Right lobe of liver (tissue), 6 donors: ENCODE measurements around the gene PRKAA1. TPM values are rescaled to one million over a fixed set of nuclear protein-coding genes. Genes with fewer than 3 reads are reported as not detected.

Source experiments
- ATAC-seq, 4 donors: fragments of 200-7000 bp; cut with Tn5 transposase; one replicate each; pipeline ENCODE4 v1.9.1; 2020; ENCODE audit warnings: mild to moderate bottlenecking in 4 of 4, moderate library complexity in 4 of 4
- DNase-seq, 3 donors: peaks; one replicate each; pipeline ENCODE4 v3.0.0-alpha.2; 2020
- H3K27ac ChIP-seq, 3 donors: fragments of 200-600 bp; one replicate each; pipeline ENCODE4 v1.8.0; 2022
- H3K27me3 ChIP-seq, 2 donors: fragments of 200-600 bp; one replicate each; pipeline ENCODE4 v1.8.0; 2022
- H3K36me3 ChIP-seq, 4 donors: fragments of 200-600 bp; sonication (generic) in 1 of 4; one replicate each; pipeline versions ENCODE4 v1.5.1 to v1.8.0; 2017 to 2022; ENCODE audit warnings: control low read depth in 1 of 4
- H3K4me1 ChIP-seq, 4 donors: fragments of 200-600 bp; sonication (generic) in 1 of 4; one replicate each; pipeline versions ENCODE4 v1.5.1 to v1.8.0; 2017 to 2022; ENCODE audit warnings: control low read depth in 1 of 4
- H3K4me3 ChIP-seq, 3 donors: fragments of 200-600 bp; one replicate each; pipeline ENCODE4 v1.8.0; 2022
- H3K9me3 ChIP-seq, 4 donors: fragments of 200-600 bp; sonication (generic) in 1 of 4; one replicate each; pipeline versions ENCODE4 v1.5.1 to v1.8.0; 2017 to 2022; ENCODE audit warnings: control low read depth in 1 of 4
- CTCF ChIP-seq, 4 donors: fragments of 200-600 bp in 3 of 4; fragments of 450-650 bp in 1 of 4; IDR thresholded peaks; one replicate each; pipeline versions ENCODE4 v1.5.1 to v1.8.0; 2016 to 2022; ENCODE audit warnings: antibody characterized with exemption in 4 of 4, mild to moderate bottlenecking in 2 of 4
- POLR2A ChIP-seq: fragments of 450-650 bp; IDR thresholded peaks from one replicate; pipeline ENCODE4 v1.6.1; 2017; ENCODE audit warnings: antibody characterized with exemption, mild to moderate bottlenecking
- WGBS: methylation state at CpG from one replicate; pipeline ENCODE4 v1.1.6; 2018; ENCODE audit warnings: low coverage, low lambda C conversion rate; ENCODE audit not compliant: insufficient coverage; ENCODE audit errors: missing lambda C conversion rate; 5-methylcytosine and 5-hydroxymethylcytosine counted together
- intact Hi-C, 2 donors: fragments of 100-400 bp; cut with DNase I; formaldehyde crosslinking; loops; one replicate each; pipeline versions ENCODE4 v1.11.2 to v1.14.1; 2022
- total RNA-seq, 6 experiments: library from RNA; depleted of rRNA in 2 of 6; stranded (reverse); fragments of >200 nt in 2 of 6; fragmentation: NEBNext Ultra II Directional in 3 of 6; extraction: Animal tissue kit (Norgen Biotek cat#: 25700) in 3 of 6; gene quantifications; one replicate each; pipeline versions ENCODE4 v1.1.0 to v1.2.4, GENCODE V29; 2016 to 2023
- donor health status: DM: no; HTN: yes; CAD: no.
- donor health status: DM: no; HTN: no; CAD: no.
- donor health status: DM: no; HTN: no; CAD: no.
- donor health status: DM: no; HTN: yes; CAD: no.
- donor health status: DM: no; HTN: yes; CAD: no.

Gene PRKAA1
- total RNA-seq, 6 experiments from 2014 or later, result 36.7 to 82.4 (median 69.9) TPM

- peak overlapping the region; percentile 48 to 64 (median 63) for H3K27ac ChIP-seq
- no peaks in the 10 kb centered on the region for H3K27me3 ChIP-seq
- peaks cover 0 to 11% (median 7%) of the 10 kb centered on the region in 4 donors for H3K36me3 ChIP-seq
- DNase-seq (no peak), ATAC-seq (peak in 1 of 4 donors; percentile 3)
- no peak overlapping the region for H3K4me3 ChIP-seq
- 19% methylated on average over 5 of the region's 5 CpGs for WGBS
- TF ChIP-seq POLR2A, result no peak
- TF ChIP-seq CTCF (IDR thresholded peaks at IDR 0.05), result no peak
- peaks cover 0 to 73% (median 28%) of the 10 kb centered on the region in 4 donors for H3K4me1 ChIP-seq
- intact Hi-C loops, result no loop called here
- H3K9me3 ChIP-seq, result no peaks in the 10 kb centered on the region
Measured at GRCh38 chr5:40780199-40780598, 18.0 kb downstream of the PRKAA1 start.

GRCh38 chr5:40779561-40779960 lies 18.6 kb downstream of the PRKAA1 start:
- H3K36me3 ChIP-seq, result peaks cover 0 to 17% (median 7%) of the 10 kb centered on the region in 4 donors
- peak; percentile 36 to 69 (median 54) for ATAC-seq

GRCh38 chr5:40778133-40778532 lies 20.0 kb downstream of the PRKAA1 start:
- H3K4me3 ChIP-seq, result no peak overlapping the region
- intact Hi-C loops, result no loop called here
- peaks cover 0 to 30% (median 10%) of the 10 kb centered on the region in 4 donors for H3K36me3 ChIP-seq
- H3K27ac ChIP-seq, result no peak overlapping the region
- DNase-seq (no peak), ATAC-seq (no peak)
- TF ChIP-seq CTCF (IDR thresholded peaks at IDR 0.05), result no peak
- TF ChIP-seq POLR2A, result no peak
- WGBS, result 100% methylated on average over 1 of the region's 1 CpG
- no peaks in the 10 kb centered on the region for H3K27me3 ChIP-seq
- H3K4me1 ChIP-seq, result peaks cover 0 to 54% (median 21%) of the 10 kb centered on the region in 4 donors
- H3K9me3 ChIP-seq, result no peaks in the 10 kb centered on the region

More at GRCh38 chr5:40779561-40779960, 18.6 kb downstream of the PRKAA1 start:
- no peaks in the 10 kb centered on the region for H3K9me3 ChIP-seq
- intact Hi-C loops, result no loop called here
- no peak for DNase-seq
- H3K4me1 ChIP-seq, result peaks cover 0 to 66% (median 25%) of the 10 kb centered on the region in 4 donors
- no peaks in the 10 kb centered on the region for H3K27me3 ChIP-seq
- WGBS, result 20% methylated on average over 6 of the region's 6 CpGs
- peak overlapping the region in 1 of 3 donors; percentile 2 for H3K4me3 ChIP-seq
- TF ChIP-seq CTCF (IDR thresholded peaks at IDR 0.05) (no peak), POLR2A (no peak)
- peak overlapping the region; percentile 48 to 64 (median 63) for H3K27ac ChIP-seq

GRCh38 chr5:40776658-40776977 lies 21.6 kb downstream of the PRKAA1 start:
- Histone ChIP-seq H3K9me3 (no peaks in the 10 kb centered on the region), H3K4me1 (peaks cover 0 to 39% (median 14%) of the 10 kb centered on the region in 4 donors), H3K27ac (no peak overlapping the region), H3K4me3 (no peak overlapping the region), H3K27me3 (no peaks in the 10 kb centered on the region), H3K36me3 (peaks cover 0 to 40% (median 12%) of the 10 kb centered on the region in 4 donors)
- no peak for TF ChIP-seq POLR2A
- no peak for TF ChIP-seq CTCF (IDR thresholded peaks at IDR 0.05)
- ATAC-seq, result no peak
- DNase-seq, result no peak
- 89% methylated on average over 1 of the region's 1 CpG for WGBS
- intact Hi-C loops, result no loop called here
